HL-60/S4 (cell line): ENCODE results near the gene SYNDIG1.

Source experiments
- in situ Hi-C: fragments of 300-500 bp; cut with MboI; formaldehyde crosslinking; loops from 2 replicates; pipeline ENCODE4 v1.14.3; 2022; ENCODE audit warnings: low sequenced_read_pairs

The SYNDIG1 gene

DNA sequence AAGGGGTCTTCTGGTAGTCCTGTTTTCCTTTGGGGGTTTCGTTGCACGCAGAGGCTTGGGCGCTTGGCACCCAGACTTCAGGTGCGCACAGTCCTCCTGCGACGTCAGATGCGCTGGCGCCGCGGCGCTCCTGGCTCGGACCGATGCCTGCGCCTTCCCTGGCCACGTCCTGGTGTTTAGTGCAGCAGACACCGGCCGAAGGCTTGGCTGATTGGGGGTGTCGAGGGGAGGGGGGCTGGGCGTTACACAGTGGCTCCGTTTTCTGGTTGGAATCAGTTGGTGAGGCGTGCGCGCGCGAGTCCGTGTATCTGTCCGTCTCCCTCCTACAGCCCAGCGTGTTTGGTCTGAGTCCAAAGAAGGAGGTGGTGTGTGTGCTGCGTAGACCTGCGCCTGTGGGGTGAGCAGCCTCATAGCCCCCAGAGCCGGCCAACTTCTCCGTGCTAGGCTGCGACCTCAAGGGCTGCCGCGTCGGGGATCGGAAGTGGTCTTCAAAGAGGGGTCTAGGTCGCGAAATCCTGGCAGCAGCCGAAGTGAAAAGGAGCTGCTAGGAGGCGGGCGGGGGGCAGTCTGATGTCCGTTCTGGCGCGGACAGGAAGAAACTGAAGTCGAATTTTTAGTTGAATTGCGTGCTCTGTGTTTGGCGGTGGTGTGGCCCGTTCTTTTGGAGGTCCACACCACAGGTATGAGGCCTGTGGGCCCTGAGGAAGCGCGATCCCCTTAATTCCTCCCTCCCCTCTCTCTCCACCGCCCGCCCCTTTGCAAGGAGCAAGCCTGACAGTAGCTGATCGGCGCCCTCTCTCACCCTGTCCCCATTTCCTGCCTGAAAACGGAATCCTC lies 1.5 kb downstream of the SYNDIG1 start:
- in situ Hi-C loops, result no loop called here

DNA sequence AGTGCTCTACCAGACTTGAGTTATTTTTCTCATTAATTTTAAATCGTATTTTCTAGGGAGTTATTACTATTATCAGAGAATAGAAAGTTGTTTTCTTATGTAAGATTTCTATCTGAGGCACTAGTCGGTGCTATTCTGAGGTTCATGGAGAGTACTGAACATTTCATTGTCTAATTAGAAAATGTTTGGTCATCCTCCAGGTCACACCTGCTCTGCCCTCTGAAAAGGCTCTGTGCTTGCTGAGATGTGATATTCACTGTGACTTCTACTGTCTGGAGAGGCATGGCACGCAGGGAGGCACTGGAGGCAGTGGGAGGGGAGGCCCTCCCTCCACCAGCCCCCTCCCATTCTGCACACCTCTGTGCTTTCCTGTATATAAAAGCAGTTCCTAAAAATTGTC lies 3.0 kb downstream of the SYNDIG1 start:
- in situ Hi-C loops, result no loop called here

DNA sequence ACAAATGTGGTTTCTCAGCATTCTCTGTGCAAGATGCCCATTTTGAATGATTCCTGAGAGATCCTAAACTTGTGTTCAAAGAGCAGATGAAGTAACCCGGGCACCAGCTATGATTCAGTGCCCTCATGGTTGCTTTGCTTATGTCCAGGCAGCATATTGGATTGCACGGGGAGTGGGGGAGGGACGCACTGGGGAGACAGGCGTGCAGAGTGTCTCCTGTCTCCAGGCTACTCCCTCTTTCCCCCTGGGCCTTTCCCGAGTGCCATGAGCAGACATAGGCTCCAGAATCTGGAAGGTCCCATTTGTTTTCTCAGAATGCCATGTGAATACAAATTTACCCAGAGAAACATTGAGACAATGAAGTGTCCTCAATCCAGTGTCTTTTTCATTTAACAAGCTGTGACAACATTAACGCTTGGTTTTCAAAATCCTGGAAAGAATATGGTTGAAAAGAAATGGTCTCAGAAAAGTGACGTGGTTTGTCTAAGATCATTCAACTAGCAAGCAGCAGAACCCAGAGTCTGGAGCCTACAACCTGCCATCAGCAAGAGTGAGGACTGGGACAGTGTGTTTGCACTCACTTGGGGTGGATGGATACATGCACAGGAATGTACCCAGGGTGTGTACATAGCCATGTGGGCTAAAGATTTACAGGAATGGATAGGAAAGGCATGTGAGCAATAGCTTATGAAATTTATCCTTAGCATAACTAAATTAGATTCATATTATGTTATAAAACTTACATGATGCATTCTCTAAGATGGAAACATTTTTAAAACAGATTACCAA lies 4.2 kb downstream of the SYNDIG1 start:
- in situ Hi-C loops, result no loop called here

DNA sequence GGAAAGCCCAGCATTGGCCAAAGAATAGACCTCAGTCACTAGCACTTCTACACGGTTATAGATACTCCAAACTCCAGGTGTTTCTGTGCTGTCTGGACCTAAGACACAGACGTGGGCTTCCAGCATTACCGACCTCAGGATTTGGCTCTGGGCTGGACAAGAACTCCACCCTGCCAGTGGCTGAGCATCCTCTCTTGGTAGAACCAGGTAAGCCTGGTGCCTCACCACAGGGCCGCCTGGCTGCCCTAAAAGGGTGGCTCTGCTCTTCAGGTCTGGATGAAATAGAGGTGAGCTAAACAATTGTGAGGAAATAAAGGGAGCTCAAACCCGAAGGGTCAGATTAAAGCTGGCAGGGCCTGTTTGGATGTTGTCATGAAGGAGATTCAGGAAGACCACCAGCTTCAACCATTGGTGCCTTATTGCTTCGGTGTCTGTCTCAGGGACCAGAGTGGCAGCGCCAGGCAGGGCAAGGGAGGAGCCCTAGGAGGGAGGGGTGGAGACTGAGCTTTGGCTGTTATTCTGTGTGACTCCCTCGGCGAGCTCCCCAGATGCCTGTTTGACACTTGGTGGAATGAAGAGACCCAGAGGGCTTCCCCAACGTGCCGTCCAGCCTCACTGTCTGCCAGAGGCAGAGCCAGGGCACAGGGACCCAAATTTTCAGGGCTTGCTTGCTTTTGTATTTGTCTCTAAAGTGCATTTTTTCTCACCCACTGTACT lies 8.6 kb downstream of the SYNDIG1 start:
- in situ Hi-C loops, result no loop called here

DNA sequence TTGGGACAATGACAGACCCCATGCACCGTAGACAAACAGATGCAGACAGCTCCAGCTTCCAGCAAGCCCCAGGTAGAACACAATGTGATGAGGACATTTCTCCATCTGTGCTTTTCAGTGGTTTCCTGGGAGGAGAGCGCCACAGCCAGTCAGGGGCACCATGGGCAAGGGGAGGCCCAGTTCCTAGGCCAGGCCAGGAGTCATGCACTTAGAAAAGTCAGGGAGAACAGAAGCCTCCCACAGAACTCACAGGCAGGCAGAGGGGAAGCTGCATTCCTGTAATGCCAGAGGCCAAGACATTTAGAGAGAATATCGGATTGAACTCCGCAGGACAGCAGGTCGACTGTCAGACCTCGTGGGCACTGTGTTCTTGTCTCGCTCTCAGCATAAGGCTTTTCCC lies 9.2 kb downstream of the SYNDIG1 start:
- in situ Hi-C loops, result no loop called here

DNA sequence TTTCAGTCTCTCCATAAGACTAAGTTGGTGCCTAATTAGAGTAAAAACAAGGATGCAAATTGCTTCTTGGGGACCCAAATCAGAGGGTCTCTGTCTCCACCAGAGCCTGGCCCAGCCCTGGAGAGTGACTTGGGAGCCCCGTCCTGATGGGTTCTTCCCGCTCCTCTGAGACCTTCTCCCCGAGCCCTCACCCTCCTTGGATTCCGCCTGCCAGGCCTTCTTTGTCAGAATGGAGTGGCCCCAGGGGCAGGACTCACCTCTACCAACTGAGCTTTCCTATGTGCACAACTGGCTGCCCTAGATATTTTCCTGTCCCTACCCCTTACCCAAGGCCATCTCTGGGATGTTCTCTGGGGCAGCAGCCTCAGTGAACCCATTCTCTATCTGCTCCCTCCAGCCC lies 9.7 kb downstream of the SYNDIG1 start:
- in situ Hi-C loops, result no loop called here

DNA sequence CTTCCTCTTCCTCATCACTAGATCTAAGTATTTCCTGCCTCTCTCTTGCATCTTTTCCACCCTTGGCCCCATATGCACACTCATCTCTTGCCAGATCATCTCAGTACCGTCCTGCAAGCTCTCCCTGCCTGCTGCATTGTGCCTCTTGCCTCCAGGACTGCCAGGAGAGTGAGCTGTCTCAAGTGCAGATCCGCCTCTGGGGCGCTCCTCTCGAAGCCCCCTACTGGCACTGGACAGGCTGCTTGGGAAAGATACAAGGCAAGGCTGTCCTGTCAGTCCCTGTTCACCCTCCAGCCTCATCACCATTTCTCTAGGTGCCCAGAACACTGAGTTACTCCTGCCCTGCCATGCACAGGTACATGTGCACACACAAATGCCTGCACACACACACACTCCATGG lies 10.2 kb downstream of the SYNDIG1 start:
- in situ Hi-C loops, result no loop called here

DNA sequence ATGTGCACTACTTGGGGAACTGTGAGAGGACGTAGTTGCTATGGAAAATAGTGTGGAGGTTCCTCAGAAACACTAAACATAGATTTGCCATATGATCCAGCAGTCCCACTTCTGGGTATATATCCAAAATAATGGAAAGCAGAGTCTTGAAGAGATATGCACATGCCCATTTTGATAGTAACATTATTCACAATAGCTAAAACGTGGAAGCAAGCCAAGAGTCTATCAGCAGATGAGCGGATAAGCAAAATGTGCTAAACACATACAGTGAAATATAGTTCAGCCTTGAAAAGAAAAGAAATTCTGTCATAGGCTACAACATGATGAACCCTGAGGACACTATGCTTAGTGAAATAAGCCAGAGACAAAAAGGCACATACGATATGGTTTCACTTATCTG lies 11.1 kb downstream of the SYNDIG1 start:
- in situ Hi-C loops, result no loop called here

DNA sequence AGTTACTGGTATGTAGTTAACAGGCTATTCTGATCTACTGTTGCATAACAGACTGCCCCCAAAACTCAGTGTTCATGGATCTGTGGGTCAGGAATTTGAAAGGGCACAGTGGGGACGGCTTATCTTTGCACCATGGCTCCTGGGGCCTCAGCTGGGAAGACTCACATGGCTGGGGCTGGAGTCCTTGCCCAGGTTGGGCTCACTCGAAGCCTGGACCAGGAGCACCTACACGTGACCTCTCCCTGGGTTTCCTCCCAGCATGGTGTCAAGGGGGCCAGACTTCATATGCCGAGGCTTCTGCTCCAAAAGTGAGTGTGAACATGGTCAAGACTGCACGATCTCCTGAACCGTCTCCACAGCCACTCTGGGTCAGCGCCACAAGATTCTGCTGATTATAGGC lies 11.7 kb downstream of the SYNDIG1 start:
- in situ Hi-C loops, result no loop called here

DNA sequence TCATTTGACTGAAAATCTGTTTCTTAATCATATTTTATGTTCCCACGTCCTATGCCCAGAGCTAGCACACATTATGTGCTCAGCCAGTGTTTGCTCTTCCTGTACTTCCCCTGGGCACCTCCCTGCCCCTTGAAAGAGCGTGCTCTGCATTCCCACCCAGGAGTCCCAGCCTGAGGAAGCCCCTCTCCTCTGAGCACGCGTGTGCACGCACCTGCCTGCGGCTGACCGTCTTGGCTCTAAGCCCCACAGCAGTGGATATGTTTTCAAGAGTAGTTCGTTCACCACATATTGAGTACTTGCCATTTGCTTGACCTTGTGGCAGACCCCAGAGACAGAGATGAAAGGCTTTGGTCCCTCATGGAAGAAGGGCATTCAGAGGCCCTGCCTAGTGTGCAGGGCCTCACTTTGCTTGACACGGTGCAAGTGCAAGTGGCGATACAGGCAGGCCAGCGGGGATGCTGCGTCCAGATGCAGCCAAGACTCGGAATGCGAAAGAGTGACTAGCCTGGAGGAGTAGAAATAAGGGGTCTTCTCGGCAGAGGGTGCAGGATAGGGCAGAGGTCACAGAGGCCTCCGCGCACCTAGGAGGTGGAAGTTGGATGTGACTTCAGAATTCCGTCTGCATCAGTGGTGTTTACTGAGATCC lies 14.1 kb downstream of the SYNDIG1 start:
- in situ Hi-C loops, result no loop called here

DNA sequence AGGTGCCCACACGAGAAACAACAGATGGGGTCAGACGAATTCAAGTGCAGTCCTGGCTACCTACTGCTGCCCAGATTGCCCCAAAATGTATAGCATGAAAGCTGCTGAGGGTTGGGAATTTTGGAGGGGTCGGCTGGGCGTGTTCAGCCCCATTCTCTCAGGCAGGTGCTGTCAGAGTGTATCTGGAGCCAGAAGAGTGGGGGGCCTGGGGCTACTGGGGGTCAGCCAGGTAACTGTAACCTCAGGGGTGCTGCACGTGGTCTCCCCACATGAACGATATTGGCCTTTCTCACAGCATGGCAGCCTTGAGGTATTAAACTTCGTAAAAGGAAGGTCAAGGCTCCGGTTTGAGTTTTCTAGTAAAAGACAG lies 14.6 kb downstream of the SYNDIG1 start:
- in situ Hi-C loops, result no loop called here

DNA sequence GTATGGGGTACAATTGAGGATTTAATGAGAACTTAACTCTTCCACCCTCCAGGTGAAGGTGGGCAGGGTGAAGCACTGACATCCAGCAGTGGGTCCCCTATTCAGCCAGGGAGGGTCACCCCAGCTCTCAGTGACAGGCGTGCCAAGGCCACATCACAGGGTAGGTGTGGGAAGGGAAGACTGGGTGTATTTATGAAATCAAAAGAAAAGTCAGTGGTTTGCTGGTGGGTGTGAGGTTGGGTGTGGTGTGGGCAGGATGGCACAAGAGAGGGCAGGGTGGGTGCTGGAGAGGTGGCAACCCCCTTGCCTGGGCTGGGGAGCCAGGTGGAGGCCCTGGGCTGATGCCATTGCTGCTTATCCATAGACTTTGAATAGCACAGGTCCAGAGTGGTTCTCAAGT lies 16.6 kb downstream of the SYNDIG1 start:
- in situ Hi-C loops, result no loop called here

DNA sequence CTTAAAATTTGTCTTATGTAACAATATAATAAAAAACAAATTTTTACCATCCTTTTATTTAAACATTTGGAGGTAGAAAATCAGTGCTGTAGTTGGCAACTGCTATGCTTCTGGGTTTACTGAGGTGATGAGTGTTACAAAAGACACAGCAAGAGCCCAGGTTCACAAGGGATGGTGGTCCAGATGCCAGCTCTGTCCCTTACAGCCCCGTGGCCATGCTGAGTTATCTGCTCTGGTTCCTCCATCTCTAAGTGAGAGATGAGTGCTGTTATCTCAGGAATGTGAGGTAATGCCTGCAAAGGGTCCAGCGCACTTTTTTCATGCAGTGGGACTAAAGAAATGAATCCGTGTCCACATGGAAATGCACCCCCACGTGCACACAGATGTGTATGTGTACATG lies 17.8 kb downstream of the SYNDIG1 start:
- in situ Hi-C loops, result no loop called here

DNA sequence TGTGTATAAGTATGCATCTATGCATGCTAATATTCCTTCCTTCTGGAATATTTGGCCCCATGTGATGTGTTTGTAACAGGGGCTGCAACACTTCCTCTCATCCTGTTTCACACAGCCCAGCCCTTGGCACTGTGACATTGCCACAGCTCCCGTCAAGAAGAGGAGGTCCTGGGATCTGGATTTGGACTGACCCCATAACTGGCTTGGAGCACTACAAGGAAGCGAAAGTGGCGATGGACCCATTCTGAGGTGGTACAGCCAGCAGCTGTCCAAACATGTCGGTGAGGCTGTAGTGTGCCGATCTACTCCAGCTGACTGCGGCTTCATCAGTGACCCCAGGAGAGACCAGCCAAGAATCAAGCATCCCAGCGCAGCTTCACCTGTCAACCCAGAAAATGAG lies 18.2 kb downstream of the SYNDIG1 start:
- in situ Hi-C loops, result no loop called here

DNA sequence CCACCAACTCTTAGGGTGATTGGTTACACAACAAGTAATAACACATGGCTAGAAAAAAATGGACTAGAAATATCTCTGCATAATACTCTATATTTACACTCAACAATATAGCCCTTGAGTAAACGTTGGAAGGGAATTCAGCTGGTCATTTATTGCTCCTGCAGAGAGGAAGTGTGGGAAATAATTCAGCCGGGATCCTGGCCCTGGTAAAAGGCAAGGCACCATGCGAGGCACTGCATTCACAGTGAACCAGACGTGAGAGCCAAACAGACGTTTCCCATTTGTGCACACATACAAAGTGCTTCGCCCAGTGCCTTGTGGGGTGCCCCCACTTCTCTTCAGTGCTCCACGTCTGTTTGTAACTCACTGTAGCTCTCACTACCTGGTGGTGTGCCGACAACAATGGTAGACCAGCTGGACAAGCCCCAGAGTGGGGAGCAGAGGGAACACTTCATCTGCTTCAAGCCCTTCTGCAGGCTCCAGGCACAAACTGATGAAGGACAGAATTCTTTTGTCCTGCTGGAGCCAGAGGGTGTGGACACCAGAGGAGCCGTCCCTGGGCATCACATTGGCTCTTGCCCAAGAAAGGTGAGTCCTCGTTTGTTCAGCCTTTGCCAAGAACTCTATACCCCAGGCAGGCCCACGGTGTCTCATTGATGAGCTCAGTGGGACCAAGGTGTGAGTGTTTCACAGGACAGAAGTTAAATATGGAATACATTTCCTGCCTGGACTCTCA lies 18.8 kb downstream of the SYNDIG1 start:
- in situ Hi-C loops, result no loop called here

DNA sequence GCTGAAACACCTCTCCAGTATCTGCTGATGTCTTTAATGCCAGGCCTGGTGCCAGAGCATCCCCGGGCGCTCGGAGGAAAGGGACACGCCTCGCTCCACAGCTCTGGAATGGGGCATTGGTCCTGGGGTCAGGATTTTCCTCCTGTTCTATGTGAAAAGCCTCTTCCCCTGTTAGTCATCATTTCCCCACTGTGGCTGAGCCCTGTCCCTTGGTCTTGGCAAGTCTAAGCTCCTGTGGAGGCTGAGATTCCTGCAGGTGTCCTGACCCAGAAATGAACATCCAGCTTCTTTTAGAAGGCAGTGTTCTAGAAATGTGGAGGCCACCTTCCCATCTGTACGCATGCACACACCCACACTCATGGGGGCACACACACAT lies 19.4 kb downstream of the SYNDIG1 start:
- in situ Hi-C loops, result no loop called here

DNA sequence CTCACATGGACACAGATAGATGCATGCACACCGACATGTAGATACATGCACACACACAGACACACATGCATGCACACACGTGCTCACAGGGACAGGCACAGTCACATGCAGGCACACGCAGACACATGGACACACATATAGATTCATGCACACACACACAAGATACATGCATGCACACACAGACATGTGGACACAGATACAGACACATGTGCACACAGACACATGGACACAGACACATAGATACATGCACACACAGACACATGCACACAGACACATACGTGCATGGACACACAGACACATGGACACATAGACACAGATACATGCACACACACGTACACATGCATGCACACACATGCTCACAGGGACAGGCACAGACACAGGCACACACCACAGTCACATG lies 19.8 kb downstream of the SYNDIG1 start:
- in situ Hi-C loops, result no loop called here

DNA sequence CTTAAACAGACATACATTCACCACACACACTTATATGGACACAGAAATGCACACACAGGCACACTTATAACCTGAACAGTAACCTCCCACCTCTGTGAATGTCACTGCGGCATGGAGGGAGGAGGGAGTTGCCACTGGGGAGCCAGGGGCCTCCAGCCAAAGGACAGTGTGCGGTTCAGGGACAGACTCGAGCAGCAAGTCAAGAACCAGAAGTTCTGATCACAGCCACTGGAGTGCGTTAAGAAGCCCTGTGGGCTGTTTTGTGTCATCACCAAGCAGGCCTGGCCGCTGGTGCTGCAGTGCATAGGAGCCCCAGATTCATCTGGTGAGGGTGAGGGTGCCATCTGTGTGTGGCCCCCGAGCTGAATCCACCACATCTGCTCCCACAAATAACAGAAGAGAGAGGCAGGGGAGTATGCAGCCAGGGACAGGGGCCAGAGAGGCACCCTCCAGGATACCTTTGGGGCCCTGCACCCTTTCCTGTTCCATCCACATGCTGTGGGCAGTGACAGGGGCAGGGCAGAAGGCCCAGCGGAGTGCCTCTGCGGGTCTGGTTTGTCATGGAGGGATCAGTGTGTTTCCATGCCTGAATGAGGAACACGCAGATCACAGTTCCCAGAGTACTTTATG lies 20.3 kb downstream of the SYNDIG1 start:
- in situ Hi-C loops, result no loop called here

DNA sequence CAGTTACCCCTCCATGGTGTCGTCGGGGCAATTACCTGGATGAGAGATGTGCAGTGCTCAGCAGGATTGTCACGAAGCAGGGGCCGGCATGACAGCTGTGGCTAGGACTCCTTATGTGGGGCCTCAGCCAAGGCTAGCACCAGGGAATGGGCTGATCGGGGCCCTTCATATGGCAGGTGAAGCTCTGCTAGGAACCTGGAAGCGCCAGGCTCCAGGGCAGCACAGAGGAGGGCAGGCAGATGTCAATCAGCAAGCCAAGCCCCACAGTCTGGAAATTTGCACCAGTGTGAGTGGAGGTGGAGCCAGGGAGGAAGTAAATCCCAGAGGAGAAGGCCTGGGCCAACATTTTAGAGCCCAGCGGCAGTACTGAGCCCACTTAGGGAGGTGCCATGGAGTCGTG lies 21.2 kb downstream of the SYNDIG1 start:
- in situ Hi-C loops, result no loop called here

DNA sequence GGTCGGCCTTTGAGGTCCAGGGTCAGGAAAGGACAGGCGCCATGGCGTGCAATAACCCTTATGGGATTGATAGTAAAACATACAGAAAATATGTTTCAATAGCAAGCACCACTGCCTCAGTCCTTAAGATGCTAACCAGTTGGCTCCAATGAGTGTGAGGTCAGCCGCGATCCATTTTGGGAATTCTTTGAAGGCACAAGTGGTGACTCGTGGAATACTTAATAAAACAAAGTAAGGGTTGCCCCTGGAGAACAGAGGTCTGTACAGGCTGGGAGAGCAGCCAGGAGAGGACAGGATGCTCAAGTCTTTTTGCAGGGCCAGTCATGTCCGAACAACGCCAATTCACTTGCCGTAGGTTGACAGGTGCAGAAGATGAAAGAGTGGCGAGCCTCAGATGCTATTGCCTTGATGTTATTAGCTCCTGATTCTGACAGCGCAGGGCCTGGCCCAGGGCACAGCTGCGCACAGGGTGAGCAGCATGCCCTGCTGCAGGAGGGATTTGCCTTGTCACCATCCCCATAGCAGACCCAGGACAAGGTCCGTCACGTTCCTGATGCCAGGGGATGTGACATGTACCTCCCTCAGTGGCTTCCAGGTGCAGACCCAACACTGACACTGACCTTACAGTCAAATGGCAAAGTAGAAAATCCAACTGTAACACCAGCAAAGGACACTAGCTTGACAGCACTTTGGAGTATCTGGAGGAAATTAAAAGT lies 21.8 kb downstream of the SYNDIG1 start:
- in situ Hi-C loops, result no loop called here
